ENCODE results near the gene DEFB116. TPM values are rescaled to one million over a fixed set of nuclear protein-coding genes. Genes with fewer than 3 reads are reported as not detected.

Gene DEFB116
- not detected in 2 replicates for total RNA-seq (2021)
- not detected for Bru-seq, nascent RNA
- BruChase-seq, experiment 1, labeled RNA remaining after a 2-hour chase, result percentile 12 among the genes with signal in this experiment
- not detected for BruChase-seq, experiment 2, labeled RNA remaining after a 6-hour chase
- long read RNA-seq, result 0 reads

- no peak for TF ChIP-seq EZH2 (IDR thresholded peaks at IDR 0.05; ENCODE audit: borderline replicate concordance, low read depth, low read length, poor library complexity, severe bottlenecking)
- TF ChIP-seq CTCF (conservative IDR thresholded peaks at IDR 0.05; ENCODE audit: low read depth, low read length), result no peak
- no peak for DNase-seq (ENCODE audit: low spot score)
- Histone ChIP-seq H3K27ac (ENCODE audit: low read depth, low read length, poor library complexity, severe bottlenecking) (no peak within 1 kb of the TSS), H3K36me3 (ENCODE audit: insufficient read depth, low read length, poor library complexity, severe bottlenecking) (no peaks in the 10 kb centered on the region), H3K4me3 (ENCODE audit: low read depth, low read length, poor library complexity, severe bottlenecking) (no peak within 1 kb of the TSS), H3K27me3 (replicated peaks; ENCODE audit: insufficient read depth, low read depth, low read length, poor library complexity) (no peaks in the 10 kb centered on the region), H3K9me3 (ENCODE audit: low read depth, low read length, poor library complexity, severe bottlenecking) (no peaks in the 10 kb centered on the region), H3K4me1 (ENCODE audit: insufficient read depth, low read length, poor library complexity, severe bottlenecking) (no peaks in the 10 kb centered on the region)
- POLR2A ChIA-PET (ENCODE audit: low non-redundant PET), result no interaction called here
- CTCF ChIA-PET, result no interaction called here
- BruUV-seq (replicated peaks), result no TSS peak
- intact Hi-C loops (cut with micrococcal nuclease; ENCODE audit: unreplicated experiment), result no loop called here
Observed at GRCh38 chr20:31308535-31309162, at the start of gene DEFB116. Gene DEFB116, minus strand, starts transcription at chr20:31308585. Its CDS starts 0 bp downstream, at chr20:31308585.

- DNase-seq (ENCODE audit: low spot score), result no peak
- ChIA-PET CTCF (no interaction called here), POLR2A (ENCODE audit: low non-redundant PET) (no interaction called here)
- Histone ChIP-seq H3K4me3 (ENCODE audit: low read depth, low read length, poor library complexity, severe bottlenecking) (no peak overlapping the region), H3K27me3 (replicated peaks; ENCODE audit: insufficient read depth, low read depth, low read length, poor library complexity) (peaks cover 43% of the 10 kb centered on the region), H3K4me1 (ENCODE audit: insufficient read depth, low read length, poor library complexity, severe bottlenecking) (no peaks in the 10 kb centered on the region), H3K9me3 (ENCODE audit: low read depth, low read length, poor library complexity, severe bottlenecking) (no peaks in the 10 kb centered on the region), H3K36me3 (ENCODE audit: insufficient read depth, low read length, poor library complexity, severe bottlenecking) (no peaks in the 10 kb centered on the region), H3K27ac (ENCODE audit: low read depth, low read length, poor library complexity, severe bottlenecking) (no peak overlapping the region)
- no peak for TF ChIP-seq EZH2 (IDR thresholded peaks at IDR 0.05; ENCODE audit: borderline replicate concordance, low read depth, low read length, poor library complexity, severe bottlenecking)
- no peak for TF ChIP-seq CTCF (conservative IDR thresholded peaks at IDR 0.05; ENCODE audit: low read depth, low read length)
- BruUV-seq (replicated peaks), result no TSS peak
- intact Hi-C loops (cut with micrococcal nuclease; ENCODE audit: unreplicated experiment), result no loop called here
Observed at GRCh38 chr20:31355981-31356380, 47.6 kb upstream of the DEFB116 start.

- intact Hi-C loops (cut with micrococcal nuclease; ENCODE audit: unreplicated experiment), result no loop called here
- Histone ChIP-seq H3K36me3 (ENCODE audit: insufficient read depth, low read length, poor library complexity, severe bottlenecking) (no peaks in the 10 kb centered on the region), H3K4me1 (ENCODE audit: insufficient read depth, low read length, poor library complexity, severe bottlenecking) (no peaks in the 10 kb centered on the region), H3K4me3 (ENCODE audit: low read depth, low read length, poor library complexity, severe bottlenecking) (no peak overlapping the region), H3K27ac (ENCODE audit: low read depth, low read length, poor library complexity, severe bottlenecking) (no peak overlapping the region), H3K9me3 (ENCODE audit: low read depth, low read length, poor library complexity, severe bottlenecking) (no peaks in the 10 kb centered on the region), H3K27me3 (replicated peaks; ENCODE audit: insufficient read depth, low read depth, low read length, poor library complexity) (peaks cover 15% of the 10 kb centered on the region)
- no TSS peak for BruUV-seq (replicated peaks)
- TF ChIP-seq EZH2 (IDR thresholded peaks at IDR 0.05; ENCODE audit: borderline replicate concordance, low read depth, low read length, poor library complexity, severe bottlenecking) (no peak), CTCF (conservative IDR thresholded peaks at IDR 0.05; ENCODE audit: low read depth, low read length) (no peak)
- ChIA-PET CTCF (no interaction called here), POLR2A (ENCODE audit: low non-redundant PET) (no interaction called here)
- no peak for DNase-seq (ENCODE audit: low spot score)
Observed at GRCh38 chr20:31341470-31341869, 33.1 kb upstream of the DEFB116 start.
